A549 (cell line): ENCODE measurements around the gene EPB41L4A.

ENCODE experiments used
- EP300 ChIP-seq, 2 experiments: fragments of >200 bp; sonication (Bioruptor Twin); formaldehyde crosslinking; IDR thresholded peaks; 2 replicates in 1 of 2; 3 replicates in 1 of 2; pipeline ENCODE4 v1.6.1; 2016 to 2017
- FOSB ChIP-seq: fragments of 250-450 bp; sonication (Bioruptor Pico); IDR thresholded peaks from 2 replicates; pipeline ENCODE4 v1.5.0; 2020; ENCODE audit warnings: mild to moderate bottlenecking, moderate library complexity
- SMC3 ChIP-seq: fragments of >200 bp; sonication (Bioruptor Twin); formaldehyde crosslinking; IDR thresholded peaks from 3 replicates; pipeline ENCODE4 v1.6.1; 2018; ENCODE audit warnings: inconsistent platforms
- SREBF2 ChIP-seq: fragments of 450-650 bp; IDR thresholded peaks from 2 replicates; pipeline ENCODE4 v1.6.1; 2014; ENCODE audit warnings: mild to moderate bottlenecking, moderate library complexity
- TFCP2L1 ChIP-seq: fragments of 250-450 bp; sonication (Bioruptor Pico); IDR thresholded peaks from 2 replicates; pipeline ENCODE4 v1.5.0; 2021; ENCODE audit warnings: mild to moderate bottlenecking
- TP53 ChIP-seq: fragments of 250-450 bp; sonication (Bioruptor Pico); IDR thresholded peaks from 2 replicates; pipeline ENCODE4 v1.5.0; 2021; ENCODE audit warnings: mild to moderate bottlenecking, moderate library complexity
- TF ChIP-seq, protein P1 (sequence below): fragments of >200 bp; sonication (Bioruptor Twin); formaldehyde crosslinking; IDR thresholded peaks from 3 replicates; pipeline ENCODE4 v1.6.1; 2016

DNA sequence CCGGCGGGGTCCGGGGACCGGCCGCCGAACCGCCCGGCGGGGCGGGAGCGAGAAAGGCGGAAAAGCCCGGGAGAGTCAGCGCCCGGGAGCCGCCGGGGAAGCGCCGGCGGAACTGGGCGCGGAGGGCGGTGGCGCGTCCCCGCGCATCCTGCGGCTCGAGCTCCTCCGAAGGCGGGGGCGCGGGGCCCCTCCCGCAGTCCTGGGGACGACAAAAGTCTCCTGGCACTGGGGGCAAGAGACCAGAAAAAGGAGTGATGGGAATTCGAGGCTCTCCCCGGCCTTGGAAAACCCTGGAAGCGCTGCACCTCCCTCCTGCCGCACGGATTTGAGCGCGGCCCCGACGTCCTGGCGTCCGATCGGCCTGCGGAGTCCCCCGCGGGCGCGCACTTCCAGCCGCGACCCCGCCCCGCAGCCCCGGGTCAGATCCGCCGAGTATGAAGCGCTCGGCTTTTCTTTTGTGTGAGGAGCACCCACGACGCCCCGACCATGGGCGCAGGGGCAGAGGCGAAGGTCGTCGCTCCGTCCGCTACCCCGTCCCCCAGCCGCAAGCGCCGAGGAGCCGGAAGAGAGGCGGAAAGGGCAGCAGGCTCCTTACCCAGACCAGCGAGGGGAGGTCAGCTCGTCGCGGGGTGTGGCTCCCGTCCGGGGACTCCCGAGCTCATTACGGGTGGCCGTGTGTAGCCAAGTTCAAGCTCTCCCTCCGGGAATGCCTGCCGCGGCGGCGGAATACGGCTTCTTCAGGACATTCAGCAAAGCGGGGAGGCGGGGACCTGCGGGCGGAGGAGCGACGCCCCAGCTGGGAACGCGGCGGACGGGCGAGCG lies at the start of gene EPB41L4A:
- TF ChIP-seq, protein P1, sequence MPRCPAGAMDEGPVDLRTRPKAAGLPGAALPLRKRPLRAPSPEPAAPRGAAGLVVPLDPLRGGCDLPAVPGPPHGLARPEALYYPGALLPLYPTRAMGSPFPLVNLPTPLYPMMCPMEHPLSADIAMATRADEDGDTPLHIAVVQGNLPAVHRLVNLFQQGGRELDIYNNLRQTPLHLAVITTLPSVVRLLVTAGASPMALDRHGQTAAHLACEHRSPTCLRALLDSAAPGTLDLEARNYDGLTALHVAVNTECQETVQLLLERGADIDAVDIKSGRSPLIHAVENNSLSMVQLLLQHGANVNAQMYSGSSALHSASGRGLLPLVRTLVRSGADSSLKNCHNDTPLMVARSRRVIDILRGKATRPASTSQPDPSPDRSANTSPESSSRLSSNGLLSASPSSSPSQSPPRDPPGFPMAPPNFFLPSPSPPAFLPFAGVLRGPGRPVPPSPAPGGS: no peak
- TF ChIP-seq TFCP2L1 (CRISPR knock-in tag) (no peak), TP53 (CRISPR knock-in tag) (no peak), FOSB (no peak), EP300 (IDR thresholded peaks at IDR 0.05) (no peak), SREBF2 (no peak), SMC3 (no peak)
